NB4 (cell line): ENCODE data around the gene APH1B.
A peak's percentile ranks its signal among the peaks of the same experiment; 100 is the strongest.

Source experiments
- DNase-seq: peaks from one replicate; pipeline ENCODE4 v3.0.0; 2010; ENCODE audit warnings: low read depth
- H3K4me3 ChIP-seq: one replicate; pipeline ENCODE4 v1.5.1; 2011; ENCODE audit warnings: mild to moderate bottlenecking, low read depth, low read length, moderate library complexity
- MYC ChIP-seq: IDR thresholded peaks from 2 replicates; pipeline ENCODE4 v1.6.1; 2011; ENCODE audit warnings: low read depth, low read length
- POLR2A ChIP-seq: IDR thresholded peaks from 2 replicates; pipeline ENCODE4 v1.6.1; 2011; ENCODE audit warnings: mild to moderate bottlenecking; ENCODE audit not compliant: insufficient read length; ENCODE audit errors: extremely low read depth
- TF ChIP-seq, protein P1 (sequence below): IDR thresholded peaks from 2 replicates; pipeline ENCODE4 v1.6.1; 2011; ENCODE audit warnings: low read depth, low read length
- TF ChIP-seq, protein P2 (sequence below): IDR thresholded peaks from one replicate; pipeline ENCODE4 v1.5.1; 2012; ENCODE audit warnings: low read depth, low read length

Gene APH1B

GRCh38 chr15:63274427-63274826 lies 3.0 kb upstream of the APH1B start:
- TF ChIP-seq POLR2A (no peak), MYC (no peak)
- TF ChIP-seq, protein P1, sequence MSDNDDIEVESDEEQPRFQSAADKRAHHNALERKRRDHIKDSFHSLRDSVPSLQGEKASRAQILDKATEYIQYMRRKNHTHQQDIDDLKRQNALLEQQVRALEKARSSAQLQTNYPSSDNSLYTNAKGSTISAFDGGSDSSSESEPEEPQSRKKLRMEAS = no peak
- TF ChIP-seq, protein P2, sequence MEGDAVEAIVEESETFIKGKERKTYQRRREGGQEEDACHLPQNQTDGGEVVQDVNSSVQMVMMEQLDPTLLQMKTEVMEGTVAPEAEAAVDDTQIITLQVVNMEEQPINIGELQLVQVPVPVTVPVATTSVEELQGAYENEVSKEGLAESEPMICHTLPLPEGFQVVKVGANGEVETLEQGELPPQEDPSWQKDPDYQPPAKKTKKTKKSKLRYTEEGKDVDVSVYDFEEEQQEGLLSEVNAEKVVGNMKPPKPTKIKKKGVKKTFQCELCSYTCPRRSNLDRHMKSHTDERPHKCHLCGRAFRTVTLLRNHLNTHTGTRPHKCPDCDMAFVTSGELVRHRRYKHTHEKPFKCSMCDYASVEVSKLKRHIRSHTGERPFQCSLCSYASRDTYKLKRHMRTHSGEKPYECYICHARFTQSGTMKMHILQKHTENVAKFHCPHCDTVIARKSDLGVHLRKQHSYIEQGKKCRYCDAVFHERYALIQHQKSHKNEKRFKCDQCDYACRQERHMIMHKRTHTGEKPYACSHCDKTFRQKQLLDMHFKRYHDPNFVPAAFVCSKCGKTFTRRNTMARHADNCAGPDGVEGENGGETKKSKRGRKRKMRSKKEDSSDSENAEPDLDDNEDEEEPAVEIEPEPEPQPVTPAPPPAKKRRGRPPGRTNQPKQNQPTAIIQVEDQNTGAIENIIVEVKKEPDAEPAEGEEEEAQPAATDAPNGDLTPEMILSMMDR = no peak
- DNase-seq = peak; percentile 64
- no peak overlapping the region for H3K4me3 ChIP-seq

- DNase-seq = peak; percentile 28
- H3K4me3 ChIP-seq = peak overlapping the region; percentile 76
- TF ChIP-seq MYC = no peak
- TF ChIP-seq, protein P1 = no peak
- TF ChIP-seq, protein P2 = no peak
- no peak for TF ChIP-seq POLR2A
Measured at GRCh38 chr15:63276342-63277037, 915 bp upstream of the APH1B start.

- TF ChIP-seq, protein P1 = no peak
- no peak for TF ChIP-seq POLR2A
- TF ChIP-seq MYC = no peak
- TF ChIP-seq, protein P2 = no peak
- DNase-seq = no peak
- peak overlapping the region; percentile 58 for H3K4me3 ChIP-seq
Measured at GRCh38 chr15:63277893-63278456, 570 bp downstream of the APH1B start.

GRCh38 chr15:63283126-63283525 lies 5.7 kb downstream of the APH1B start:
- TF ChIP-seq POLR2A = no peak
- TF ChIP-seq, protein P2 = no peak
- TF ChIP-seq MYC = no peak
- TF ChIP-seq, protein P1 = no peak
- no peak overlapping the region for H3K4me3 ChIP-seq

DNA sequence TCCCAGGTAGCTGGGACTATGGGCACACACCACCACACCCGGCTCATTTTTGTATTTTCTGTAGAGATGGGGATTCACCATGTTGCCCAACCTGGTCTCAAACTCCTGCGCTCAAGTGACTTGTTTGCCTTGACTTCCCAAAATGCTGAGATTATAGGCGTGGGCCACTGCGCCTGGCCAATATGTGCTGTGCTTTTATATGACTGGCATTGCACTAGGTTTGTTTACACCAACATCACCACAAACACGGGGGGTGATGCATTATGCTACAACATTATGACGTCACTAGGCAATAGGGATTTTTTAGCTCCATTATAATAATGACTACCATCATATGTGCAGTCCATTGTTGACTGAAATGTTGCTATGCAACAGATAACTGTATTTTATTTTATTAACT lies 6.9 kb downstream of the APH1B start:
- TF ChIP-seq POLR2A (no peak), MYC (no peak)
- TF ChIP-seq, protein P2 = no peak
- TF ChIP-seq, protein P1 = no peak
- H3K4me3 ChIP-seq = no peak overlapping the region
- DNase-seq = no peak

More at GRCh38 chr15:63283126-63283525, 5.7 kb downstream of the APH1B start:
- peak; percentile 90 for DNase-seq
